Endothelial cell of umbilical vein (primary cell): ENCODE measurements around the gene EEF1AKMT3. TPM values are rescaled to one million over a fixed set of nuclear protein-coding genes. Genes with fewer than 3 reads are reported as not detected.
A peak's percentile ranks its signal among the peaks of the same experiment; 100 is the strongest.

Experiments
- microRNA counts: library from miRNA; unstranded; fragments of <30 nt; microRNA quantifications from one replicate; lab custom pipeline; 2016
- microRNA-seq: library from miRNA; unstranded; fragments of <30 nt; microRNA quantifications from one replicate; pipeline ENCODE4 v1.2.0, GENCODE V29; 2021; ENCODE audit warnings: borderline number of aligned reads, borderline replicate concordance
- polyA plus RNA-seq, 4 experiments: library from polyadenylated mRNA; depleted of rRNA in 3 of 4; stranded (reverse) in 3 of 4; unstranded in 1 of 4; fragments of >200 nt; gene quantifications; 2 replicates each; pipeline versions ENCODE4 v1.2.1 to v1.2.3, GENCODE V29; 2011 to 2012; ENCODE audit warnings: missing spikeins in 1 of 4
- small RNA-seq: library from RNA; depleted of rRNA; stranded (forward); fragments of <200 nt; gene quantifications from one replicate; pipeline ENCODE3, GENCODE V24; 2012; ENCODE audit warnings: low replicate concordance, low read depth; ENCODE audit not compliant: insufficient read depth, insufficient read length
- total RNA-seq: library from RNA; stranded (reverse); gene quantifications from 2 replicates; pipeline ENCODE4 v1.2.3, GENCODE V29; 2021

The EEF1AKMT3 gene
- total and polyA plus RNA-seq, 2 donors (not counting 3 experiments of a cell fraction or from before 2014, with no cell fraction given), result 7.9 to 8.8 TPM

MicroRNA genes within 50 kb of the gene (microRNA counts, 767-probe panel; counts per million panel counts)
- microRNA hsa-miR-26a-5p (lab: Ali Mortazavi, UCI), result 723 counts per million, percentile 96 among the panel's probes with 10 or more counts

Small RNA genes within 50 kb of the gene (microRNA-seq; reads per million reads assigned to microRNA genes)
- gene MIR26A2 (233 reads per million, percentile 69 among the genes with 10 or more reads in this experiment), gene MIR6759 (not detected)

Small RNA genes within 50 kb of the gene (small RNA-seq; reads per million reads assigned to genes)
- not detected for gene MIR26A2
- not detected for gene RNU6-1083P

Other genes starting within 250 kb of the EEF1AKMT3 start
- 85.6 and 95.2 TPM in 2 replicates for gene MBD6, start 249.8 kb upstream of the EEF1AKMT3 start, total RNA-seq
- gene MBD6, start 249.8 kb upstream of the EEF1AKMT3 start, polyA plus RNA-seq, result 8.5 and 10.6 TPM in 2 replicates
- gene DCTN2, start 225.4 kb upstream of the EEF1AKMT3 start, total RNA-seq, result 157 and 161 TPM in 2 replicates
- gene DCTN2, start 225.4 kb upstream of the EEF1AKMT3 start, polyA plus RNA-seq, result 146 and 234 TPM in 2 replicates
- gene KIF5A, start 222.6 kb upstream of the EEF1AKMT3 start, total RNA-seq, result 0.12 and 0.35 TPM in 2 replicates
- gene KIF5A, start 222.6 kb upstream of the EEF1AKMT3 start, polyA plus RNA-seq, result 0.05 and 0.07 TPM in 2 replicates
- gene PIP4K2C, start 181.4 kb upstream of the EEF1AKMT3 start, total RNA-seq, result 9.1 and 11.5 TPM in 2 replicates
- 10.5 and 11.3 TPM in 2 replicates for gene PIP4K2C, start 181.4 kb upstream of the EEF1AKMT3 start, polyA plus RNA-seq
- gene DTX3, start 167.8 kb upstream of the EEF1AKMT3 start, total RNA-seq, result 25.9 and 34.5 TPM in 2 replicates
- 51.4 and 65.0 TPM in 2 replicates for gene DTX3, start 167.8 kb upstream of the EEF1AKMT3 start, polyA plus RNA-seq
- gene ARHGEF25, start 161.2 kb upstream of the EEF1AKMT3 start, total RNA-seq, result 4.7 and 7.4 TPM in 2 replicates
- gene ARHGEF25, start 161.2 kb upstream of the EEF1AKMT3 start, polyA plus RNA-seq, result 3.5 and 4.7 TPM in 2 replicates
- gene B4GALNT1, start 139.4 kb upstream of the EEF1AKMT3 start, total RNA-seq, result 0.25 and 0.35 TPM in 2 replicates
- 0.24 and 0.33 TPM in 2 replicates for gene B4GALNT1, start 139.4 kb upstream of the EEF1AKMT3 start, polyA plus RNA-seq
- 188 and 212 TPM in 2 replicates for gene OS9, start 78.5 kb upstream of the EEF1AKMT3 start, total RNA-seq
- 374 and 561 TPM in 2 replicates for gene OS9, start 78.5 kb upstream of the EEF1AKMT3 start, polyA plus RNA-seq
- gene AGAP2, start 33.9 kb upstream of the EEF1AKMT3 start, total RNA-seq, result 0.05 and 0.24 TPM in 2 replicates
- gene AGAP2, start 33.9 kb upstream of the EEF1AKMT3 start, polyA plus RNA-seq, result 0.04 and 0.05 TPM in 2 replicates
- gene TSPAN31, start 27.6 kb upstream of the EEF1AKMT3 start, total RNA-seq, result 14.6 and 15.0 TPM in 2 replicates
- gene TSPAN31, start 27.6 kb upstream of the EEF1AKMT3 start, polyA plus RNA-seq, result 33.3 and 43.9 TPM in 2 replicates
- gene CDK4, start 20.3 kb upstream of the EEF1AKMT3 start, total RNA-seq, result 156 and 171 TPM in 2 replicates
- gene CDK4, start 20.3 kb upstream of the EEF1AKMT3 start, polyA plus RNA-seq, result 300 and 332 TPM in 2 replicates
- 3.0 and 4.6 TPM in 2 replicates for gene MARCHF9, start 17.5 kb upstream of the EEF1AKMT3 start, total RNA-seq
- gene MARCHF9, start 17.5 kb upstream of the EEF1AKMT3 start, polyA plus RNA-seq, result 4.8 and 5.8 TPM in 2 replicates
- gene CYP27B1, start 5.5 kb upstream of the EEF1AKMT3 start, total RNA-seq, result 2.4 and 2.7 TPM in 2 replicates
- gene CYP27B1, start 5.5 kb upstream of the EEF1AKMT3 start, polyA plus RNA-seq, result 0.62 TPM in 2 replicates
- gene METTL1, start 509 bp upstream of the EEF1AKMT3 start, total RNA-seq, result 24.3 and 24.8 TPM in 2 replicates
- 23.6 and 25.0 TPM in 2 replicates for gene METTL1, start 509 bp upstream of the EEF1AKMT3 start, polyA plus RNA-seq
- 39.3 and 41.8 TPM in 2 replicates for gene TSFM, start 10.2 kb downstream of the EEF1AKMT3 start, total RNA-seq
- 13.2 and 16.5 TPM in 2 replicates for gene TSFM, start 10.2 kb downstream of the EEF1AKMT3 start, polyA plus RNA-seq
- 2.2 and 3.0 TPM in 2 replicates for gene AVIL, start 46.1 kb downstream of the EEF1AKMT3 start, total RNA-seq
- 1.0 and 1.1 TPM in 2 replicates for gene AVIL, start 46.1 kb downstream of the EEF1AKMT3 start, polyA plus RNA-seq
- gene CTDSP2, start 74.1 kb downstream of the EEF1AKMT3 start, total RNA-seq, result 128 and 142 TPM in 2 replicates
- 120 and 146 TPM in 2 replicates for gene CTDSP2, start 74.1 kb downstream of the EEF1AKMT3 start, polyA plus RNA-seq
- gene ATP23, start 169.0 kb downstream of the EEF1AKMT3 start, total RNA-seq, result 5.9 and 7.2 TPM in 2 replicates
- gene ATP23, start 169.0 kb downstream of the EEF1AKMT3 start, polyA plus RNA-seq, result 9.0 and 14.5 TPM in 2 replicates